ENCODE measurements around the gene KIF26B.

Gene KIF26B

GRCh38 chr1:245577191-245578157 is 422.7 kb downstream of the KIF26B start:
- no peak for DNase-seq (ENCODE audit: low read depth)
- H3K4me3 ChIP-seq (ENCODE audit: low read length) = no peak overlapping the region
- no peak for TF ChIP-seq CTCF (conservative IDR thresholded peaks at IDR 0.05; ENCODE audit: low read length)

GRCh38 chr1:245578308-245578707 is 423.5 kb downstream of the KIF26B start:
- H3K4me3 ChIP-seq (ENCODE audit: low read length) = no peak overlapping the region
- DNase-seq (ENCODE audit: low read depth) = no peak
- TF ChIP-seq CTCF (conservative IDR thresholded peaks at IDR 0.05; ENCODE audit: low read length) = no peak

- no peak for TF ChIP-seq CTCF (conservative IDR thresholded peaks at IDR 0.05; ENCODE audit: low read length)
- DNase-seq (ENCODE audit: low read depth) = peak; percentile 20
- no peak overlapping the region for H3K4me3 ChIP-seq (ENCODE audit: low read length)
Observed at GRCh38 chr1:245578771-245579170, 424.0 kb downstream of the KIF26B start.

DNA sequence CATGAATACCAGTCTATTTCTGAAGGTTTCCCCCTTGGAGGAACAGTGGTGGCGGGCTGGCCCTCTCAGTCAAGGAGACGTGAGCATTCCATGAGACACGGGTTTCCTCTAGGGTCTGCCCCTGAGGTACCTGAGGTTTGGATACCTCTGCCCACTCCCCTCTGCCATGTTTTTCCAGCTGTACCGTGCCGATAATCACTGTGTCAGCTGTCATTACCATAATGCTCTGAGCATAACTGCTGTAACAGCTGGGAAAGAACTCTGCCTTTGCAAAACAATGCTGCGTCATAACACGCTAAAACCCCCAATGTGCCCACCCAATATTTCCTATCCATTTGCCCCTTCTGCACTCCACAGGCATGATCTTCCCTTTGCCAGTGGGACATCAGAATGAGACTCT is 425.1 kb downstream of the KIF26B start:
- TF ChIP-seq CTCF (conservative IDR thresholded peaks at IDR 0.05; ENCODE audit: low read length) = no peak
- H3K4me3 ChIP-seq (ENCODE audit: low read length) = no peak overlapping the region
- no peak for DNase-seq (ENCODE audit: low read depth)

DNA sequence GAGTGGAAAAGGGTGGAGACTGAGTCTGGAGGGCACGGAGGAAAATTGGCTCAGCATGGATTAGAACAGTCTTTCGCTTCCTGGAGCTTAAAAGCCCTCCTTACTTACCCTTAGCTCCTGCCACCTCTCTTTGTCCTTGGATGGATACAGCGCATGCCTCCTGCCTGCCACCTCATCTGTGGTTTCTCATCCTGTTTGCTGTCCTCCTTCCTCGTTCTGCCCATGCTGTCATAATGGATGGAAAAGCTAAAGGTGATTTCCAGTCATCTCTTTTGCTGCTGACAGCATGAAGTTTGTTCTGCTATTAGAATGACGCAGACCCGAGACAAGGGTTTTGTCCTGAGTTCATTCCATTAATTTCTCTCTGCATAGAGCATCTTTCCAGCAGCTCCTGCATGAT is 425.9 kb downstream of the KIF26B start:
- no peak for DNase-seq (ENCODE audit: low read depth)
- no peak for TF ChIP-seq CTCF (conservative IDR thresholded peaks at IDR 0.05; ENCODE audit: low read length)
- no peak overlapping the region for H3K4me3 ChIP-seq (ENCODE audit: low read length)

GRCh38 chr1:245582026-245582425 is 427.2 kb downstream of the KIF26B start:
- H3K4me3 ChIP-seq (ENCODE audit: low read length) = no peak overlapping the region
- no peak for TF ChIP-seq CTCF (conservative IDR thresholded peaks at IDR 0.05; ENCODE audit: low read length)
- DNase-seq (ENCODE audit: low read depth) = no peak

GRCh38 chr1:245583081-245583480 is 428.3 kb downstream of the KIF26B start:
- peak; percentile 32 for DNase-seq (ENCODE audit: low read depth)
- no peak overlapping the region for H3K4me3 ChIP-seq (ENCODE audit: low read length)
- no peak for TF ChIP-seq CTCF (conservative IDR thresholded peaks at IDR 0.05; ENCODE audit: low read length)

Measured in AG10803 (cell line).